Testis (tissue), 3 donors: ENCODE results near the gene HOXD10. TPM values are rescaled to one million over a fixed set of nuclear protein-coding genes. Genes with fewer than 3 reads are reported as not detected.

Experiments
- DNase-seq: peaks from one replicate; pipeline ENCODE4 v3.0.0-alpha.2; 2019
- H3K27ac ChIP-seq, 2 donors: fragments of 200-600 bp; sonication (generic); one replicate each; pipeline ENCODE4 v1.5.1; 2019
- H3K27me3 ChIP-seq: fragments of 200-600 bp; sonication (generic); one replicate; pipeline ENCODE4 v1.5.1; 2019
- H3K36me3 ChIP-seq: fragments of 200-600 bp; sonication (generic); one replicate; pipeline ENCODE4 v1.5.1; 2017; ENCODE audit warnings: low read depth; ENCODE audit errors: missing control alignments
- H3K4me1 ChIP-seq: fragments of 200-600 bp; sonication (generic); one replicate; pipeline ENCODE4 v1.5.1; 2019
- H3K4me3 ChIP-seq, 2 donors: fragments of 200-600 bp; sonication (generic); one replicate each; pipeline ENCODE4 v1.5.1; 2017 to 2019
- H3K9me3 ChIP-seq: fragments of 200-600 bp; sonication (generic); one replicate; pipeline ENCODE4 v1.5.1; 2017
- CTCF ChIP-seq, 3 experiments: fragments of 450-650 bp in 2 of 3; fragments of 200-600 bp in 1 of 3; sonication (generic) in 1 of 3; IDR thresholded peaks; one replicate each; pipeline ENCODE4 v1.5.1; 2016 to 2019; ENCODE audit warnings: antibody characterized with exemption in 3 of 3, mild to moderate bottlenecking in 2 of 3, moderate library complexity in 1 of 3
- POLR2A ChIP-seq: fragments of 450-650 bp; IDR thresholded peaks from one replicate; pipeline ENCODE4 v1.6.1; 2017; ENCODE audit warnings: antibody characterized with exemption, mild to moderate bottlenecking, moderate library complexity
- WGBS, 2 donors: methylation state at CpG; one replicate each; pipeline ENCODE4 v1.1.5; 2018; 5-methylcytosine and 5-hydroxymethylcytosine counted together
- intact Hi-C: fragments of 100-400 bp; cut with DNase I; formaldehyde crosslinking; loops from one replicate; pipeline ENCODE4 v1.15.1; 2023; ENCODE audit warnings: low total_unique reads
- polyA plus RNA-seq: library from polyadenylated mRNA; stranded (reverse); fragments of 350-450 nt; fragmentation: Illumina TruSeq; extraction: RNeasy Lipid Tissue Mini Kit (QIAGEN cat#74804); gene quantifications from one replicate; pipeline ENCODE4 v1.2.3, GENCODE V29; 2014; ENCODE audit warnings: low read depth, low replicate concordance; ENCODE audit not compliant: insufficient read depth
- total RNA-seq, 2 donors: library from RNA; depleted of rRNA; stranded (reverse); fragments of >200 nt; gene quantifications; one replicate each; pipeline ENCODE4 v1.2.3, GENCODE V29; 2016

Gene HOXD10
- total and polyA plus RNA-seq, 3 donors from 2014 or later = 0.92 to 3.3 (median 2.7) TPM

- WGBS, 2 donors = 0 to 1% methylated on average over 16 to 38 of the region's 86 CpGs
- Histone ChIP-seq H3K4me3 (peak overlapping the region; percentile 46 to 50), H3K4me1 (no peaks in the 10 kb centered on the region), H3K27ac (no peak overlapping the region), H3K9me3 (no peaks in the 10 kb centered on the region), H3K36me3 (no peaks in the 10 kb centered on the region), H3K27me3 (no peaks in the 10 kb centered on the region)
- DNase-seq = peak; percentile 67
- intact Hi-C loops = loop anchor here (10.0 kb wide), 1 partner anchor 395 kb away; no protein-coding TSS in a partner anchor
- peak; percentile 28 to 76 (median 48) for TF ChIP-seq CTCF (IDR thresholded peaks at IDR 0.05)
- TF ChIP-seq POLR2A = no peak
Observed at GRCh38 chr2:176079831-176080539, 36.6 kb upstream of the HOXD10 start.

- Histone ChIP-seq H3K4me3 (peak overlapping the region; percentile 46 to 50), H3K4me1 (peaks cover under 1% of the 10 kb centered on the region), H3K9me3 (no peaks in the 10 kb centered on the region), H3K36me3 (no peaks in the 10 kb centered on the region), H3K27me3 (no peaks in the 10 kb centered on the region), H3K27ac (no peak overlapping the region)
- 8 to 15% methylated on average over 35 to 68 of the region's 68 CpGs for WGBS, 2 donors
- DNase-seq = peak; percentile 48
- intact Hi-C loops = loop anchor here (10.0 kb wide), 1 partner anchor 396 kb away; no protein-coding TSS in a partner anchor
- no peak for TF ChIP-seq POLR2A
- TF ChIP-seq CTCF (IDR thresholded peaks at IDR 0.05) = no peak
Observed at GRCh38 chr2:176080540-176081375, 35.8 kb upstream of the HOXD10 start.

GRCh38 chr2:176081376-176081836 is 35.2 kb upstream of the HOXD10 start:
- intact Hi-C loops = loop anchor here (10.0 kb wide), 1 partner anchor 397 kb away; no protein-coding TSS in a partner anchor

More at GRCh38 chr2:176081376-176081836, 35.2 kb upstream of the HOXD10 start:
- peaks cover 4% of the 10 kb centered on the region for H3K4me1 ChIP-seq
- 9 to 11% methylated on average over 17 of the region's 17 CpGs for WGBS, 2 donors
- H3K36me3 ChIP-seq = no peaks in the 10 kb centered on the region
- peak overlapping the region in 1 of 2 donors; percentile 50 for H3K4me3 ChIP-seq
- H3K9me3 ChIP-seq = no peaks in the 10 kb centered on the region
- no peak for TF ChIP-seq POLR2A
- no peak for TF ChIP-seq CTCF (IDR thresholded peaks at IDR 0.05)
- H3K27me3 ChIP-seq = no peaks in the 10 kb centered on the region
- no peak overlapping the region for H3K27ac ChIP-seq
- DNase-seq = no peak
